Stimulated activated CD4-positive, alpha-beta T cell treated with anti-CD3 and anti-CD28 coated beads, Interleukin-2, amount 100 ng/mL, for 4 hours (primary cell): Measurements from ENCODE around the gene CLTCL1.
A peak's percentile ranks its signal among the peaks of the same experiment; 100 is the strongest.

Source experiments
- DNase-seq: peaks from one replicate; pipeline ENCODE4 v3.0.0-alpha.2; 2020; ENCODE audit warnings: low read depth

Gene CLTCL1

DNA sequence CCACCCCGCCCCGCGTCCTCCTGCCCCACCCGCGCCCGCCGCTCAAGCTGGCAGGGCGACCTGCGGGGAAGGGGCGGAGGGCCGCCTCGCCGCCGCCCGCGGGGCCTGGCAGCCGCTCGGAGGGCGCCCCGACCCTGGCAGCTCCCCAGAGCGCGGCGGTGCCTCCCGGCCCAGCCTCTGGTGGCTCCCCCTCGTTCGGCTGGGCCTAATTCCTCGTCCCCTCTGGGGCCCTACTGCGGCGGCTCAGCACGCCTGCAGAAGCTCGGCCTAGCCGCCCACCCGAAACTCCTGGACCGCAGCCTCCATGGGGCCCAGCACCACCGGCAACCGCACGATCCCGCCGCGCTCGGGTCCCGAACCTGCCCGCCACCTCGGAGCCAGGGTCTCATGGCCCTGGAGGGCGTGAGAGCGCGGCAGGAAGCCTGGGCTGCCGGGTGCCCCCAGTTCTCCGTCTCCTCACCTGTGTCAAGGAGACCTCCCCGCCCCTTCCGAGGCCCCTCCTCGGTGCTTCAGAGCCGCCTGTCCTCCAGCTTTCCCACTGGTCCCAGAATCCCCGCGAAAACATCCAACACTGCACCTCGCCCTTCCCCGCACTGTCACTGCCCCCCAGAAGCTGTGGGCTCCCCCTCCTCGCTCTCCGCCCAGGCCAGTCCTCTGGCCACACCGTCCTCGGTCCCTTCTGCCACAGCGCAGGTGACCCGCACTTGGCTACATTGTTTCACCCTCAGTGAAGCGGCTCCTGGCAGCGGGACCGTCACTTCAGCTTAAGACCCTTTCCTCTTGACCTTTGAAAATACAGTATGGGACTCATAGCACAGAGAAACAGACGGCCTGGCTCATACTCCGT lies 140.8 kb downstream of the CLTCL1 start:
- no peak for DNase-seq

DNA sequence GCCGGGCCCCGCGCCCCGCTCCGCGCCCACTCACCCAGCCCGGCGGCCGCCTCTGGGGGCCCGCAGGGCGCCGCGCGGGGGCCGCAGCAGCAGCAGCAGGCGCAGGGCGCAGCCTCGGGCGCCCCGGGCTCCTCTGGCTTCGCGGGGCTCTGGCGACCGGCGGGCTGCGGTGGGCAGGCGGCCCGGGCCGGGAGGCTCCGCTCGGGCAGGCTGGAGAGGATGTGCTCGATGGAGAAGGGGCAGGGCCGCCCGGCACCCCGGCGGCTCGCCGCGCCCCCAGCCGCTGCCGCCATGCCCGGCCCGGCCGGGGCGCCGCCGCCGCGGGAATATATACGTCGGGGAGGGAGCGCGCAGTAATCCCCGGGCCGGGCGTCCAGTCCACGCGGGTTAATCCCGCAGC lies 141.5 kb downstream of the CLTCL1 start, which contains the start of gene GSC2:
Gene GSC2 (minus strand): TSS at position 302 of the 400 bp plus-strand sequence. CDS start 9 bp downstream, at position 293.
- no peak for DNase-seq

DNA sequence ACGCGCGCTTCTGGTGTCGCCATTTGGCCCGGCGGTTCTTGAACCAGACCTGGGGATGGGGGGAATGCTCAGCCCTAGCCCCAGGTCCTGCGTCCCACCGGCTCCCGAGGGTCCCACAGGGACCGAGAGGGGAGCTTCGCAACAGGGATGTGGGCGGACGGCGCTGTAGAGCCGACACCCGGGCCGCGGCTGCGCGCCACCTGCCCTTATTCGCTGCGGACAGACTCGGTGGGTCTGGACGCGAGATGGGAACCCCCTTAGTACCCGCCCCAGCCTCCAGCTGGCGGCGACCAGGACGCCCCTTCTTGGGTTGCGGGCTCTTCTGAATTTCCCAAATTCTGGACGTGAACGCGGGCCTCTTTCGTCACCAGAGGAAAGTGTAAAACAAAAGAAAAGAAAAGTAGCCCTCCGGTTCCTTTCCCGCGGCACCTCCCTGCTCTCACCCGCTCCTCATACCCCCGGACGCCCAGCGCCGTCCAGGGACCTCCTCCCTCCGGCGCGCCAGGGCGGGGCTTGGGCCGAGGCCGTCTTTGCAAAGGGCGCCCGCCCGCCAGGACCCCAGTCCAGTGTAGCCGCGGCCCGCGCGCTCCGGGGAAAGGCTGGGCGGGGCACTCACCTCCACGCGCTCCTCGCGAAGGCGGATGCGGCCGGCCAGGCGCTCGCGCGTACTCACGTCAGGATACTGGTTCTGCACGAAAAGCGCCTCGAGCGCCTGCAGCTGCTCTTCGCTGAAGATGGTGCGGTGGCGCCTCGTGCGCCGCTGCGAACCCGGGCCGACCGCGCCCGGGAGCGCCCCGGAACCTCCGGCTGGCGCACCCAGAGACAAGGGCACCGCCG lies 142.3 kb downstream of the CLTCL1 start:
- peak; percentile 14 for DNase-seq

DNA sequence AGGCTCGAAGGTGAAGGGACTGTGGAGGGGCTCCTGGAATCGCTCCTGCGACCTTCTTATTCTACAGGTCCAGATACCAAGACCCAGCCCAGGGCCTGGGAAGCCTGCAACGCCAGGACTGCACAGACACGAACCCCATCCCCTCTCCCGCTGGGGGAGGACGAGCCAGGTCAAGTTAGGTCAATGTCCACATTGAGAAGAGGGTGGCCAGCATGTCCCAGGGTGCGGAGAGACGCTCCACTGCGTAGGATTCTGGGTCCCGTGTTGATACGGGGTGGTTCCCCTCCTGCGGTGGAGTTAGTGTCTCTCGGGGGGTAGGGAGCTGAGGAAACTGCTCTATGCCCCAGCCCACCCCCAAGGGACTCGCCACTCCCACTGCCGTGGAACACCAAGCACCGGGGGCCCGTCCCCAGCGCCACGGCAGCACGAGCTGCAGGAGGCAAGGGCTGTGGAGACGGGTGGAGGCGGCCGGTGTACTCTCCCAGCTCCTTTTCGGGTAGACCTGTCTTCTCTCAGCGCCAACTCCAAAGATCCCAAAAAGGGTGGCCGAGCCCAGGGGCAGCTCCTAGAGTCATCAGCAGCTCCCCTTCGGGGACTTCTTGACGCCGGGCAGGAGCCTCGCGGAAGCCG lies 143.0 kb downstream of the CLTCL1 start:
- DNase-seq = no peak

DNA sequence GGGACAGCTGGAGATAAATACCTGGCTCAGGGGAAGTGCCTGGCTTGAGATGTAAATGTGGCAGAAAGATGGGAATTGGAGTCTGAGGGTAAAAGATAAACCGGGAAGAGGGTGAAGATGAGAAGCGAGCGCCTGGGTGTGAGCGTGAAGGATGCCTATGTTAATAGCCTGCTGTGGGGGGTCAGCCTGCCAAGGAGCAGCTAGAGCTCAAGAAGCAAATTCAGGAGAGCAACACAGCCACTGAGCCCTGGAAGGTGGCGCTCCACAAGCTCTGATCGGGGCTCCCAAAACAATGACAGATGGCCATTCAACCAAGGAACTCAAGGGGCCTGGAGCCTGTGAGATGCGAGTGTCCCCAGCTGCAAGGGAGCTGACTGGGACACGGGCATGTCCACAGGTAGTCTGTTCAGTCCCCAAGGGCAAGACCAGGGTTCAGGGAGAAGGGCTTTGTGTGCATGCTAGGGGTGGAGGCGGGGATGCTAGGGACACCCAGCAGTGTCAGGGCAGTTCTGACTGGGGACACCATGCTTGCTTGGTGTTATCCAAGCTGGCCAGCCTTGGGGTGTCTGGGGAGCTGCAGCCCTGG lies 144.2 kb downstream of the CLTCL1 start:
- DNase-seq = no peak

DNA sequence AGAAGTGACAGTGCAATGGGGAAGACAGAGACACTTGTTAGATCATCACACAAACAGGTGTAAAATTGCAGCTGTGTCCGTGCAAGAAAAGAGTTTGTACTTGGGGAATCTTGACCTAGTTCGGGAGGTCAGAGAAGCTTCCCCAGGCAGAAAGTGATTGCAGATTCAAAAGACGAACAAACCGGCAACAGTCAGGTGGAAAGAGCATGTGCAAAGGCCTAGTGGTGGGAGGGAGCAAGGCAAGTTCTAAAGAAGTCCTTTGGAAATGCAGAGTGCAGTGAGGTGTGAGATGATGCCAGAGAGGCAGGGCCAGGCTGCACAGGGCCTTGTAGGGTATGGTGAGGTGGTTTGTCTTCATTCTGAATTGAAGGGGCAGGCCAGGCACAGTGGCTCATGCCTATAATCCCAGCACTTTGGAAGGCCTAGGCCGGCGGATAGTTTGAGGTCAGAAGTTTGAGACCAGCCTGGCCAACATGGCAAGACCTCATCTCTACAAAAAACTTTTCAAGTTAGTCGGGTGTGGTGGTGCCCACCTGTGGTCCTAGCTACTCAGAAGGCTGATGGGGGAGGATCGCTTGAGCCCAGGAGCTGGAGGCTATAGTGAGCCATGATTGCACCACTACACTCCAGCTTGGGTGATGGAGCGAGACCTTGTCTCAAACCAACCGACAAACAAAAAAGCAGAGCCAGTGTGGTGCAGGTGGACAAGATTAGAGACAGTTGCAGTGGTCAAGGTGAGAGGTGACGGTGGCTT lies 145.1 kb downstream of the CLTCL1 start:
- DNase-seq = no peak

DNA sequence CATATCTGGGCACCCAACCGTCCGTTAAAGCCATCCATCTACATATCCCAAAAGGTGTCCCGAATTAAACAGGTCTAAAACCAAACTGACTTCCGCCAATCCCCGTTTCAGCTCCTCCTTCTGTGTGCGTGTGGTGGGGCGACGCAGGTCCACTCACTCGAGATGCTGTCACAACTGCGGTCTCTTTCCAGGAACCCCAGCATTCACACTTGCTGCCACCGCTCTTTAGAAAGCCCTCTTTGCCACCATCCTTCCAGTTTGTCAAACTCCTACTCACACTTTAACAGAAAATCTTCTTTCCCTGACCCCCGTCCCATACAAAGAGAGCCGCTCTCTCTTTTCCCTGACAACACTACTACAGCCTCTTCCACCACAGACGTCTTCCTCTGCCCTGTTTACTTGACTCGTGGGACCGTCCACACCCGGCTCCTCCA lies 147.5 kb downstream of the CLTCL1 start:
- no peak for DNase-seq

DNA sequence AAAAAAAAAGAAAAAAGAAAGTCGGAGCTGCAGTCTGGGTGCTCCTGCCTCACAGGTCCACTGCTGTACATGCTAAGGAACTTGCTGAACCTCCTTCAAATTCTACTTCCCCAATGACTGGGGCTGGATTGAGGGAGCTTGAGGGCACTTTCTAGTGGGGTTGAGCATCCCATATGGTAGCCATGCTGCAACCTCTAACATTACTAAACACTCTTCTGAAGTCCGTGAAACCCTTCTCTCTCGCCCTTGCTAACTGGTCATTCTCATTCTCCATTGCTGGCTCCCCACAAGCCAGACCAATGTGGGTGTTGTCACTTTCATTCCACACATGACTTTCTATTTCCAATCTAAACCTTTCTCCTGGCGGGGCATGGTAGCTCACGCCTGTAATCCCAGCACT lies 148.3 kb downstream of the CLTCL1 start:
- DNase-seq = no peak

DNA sequence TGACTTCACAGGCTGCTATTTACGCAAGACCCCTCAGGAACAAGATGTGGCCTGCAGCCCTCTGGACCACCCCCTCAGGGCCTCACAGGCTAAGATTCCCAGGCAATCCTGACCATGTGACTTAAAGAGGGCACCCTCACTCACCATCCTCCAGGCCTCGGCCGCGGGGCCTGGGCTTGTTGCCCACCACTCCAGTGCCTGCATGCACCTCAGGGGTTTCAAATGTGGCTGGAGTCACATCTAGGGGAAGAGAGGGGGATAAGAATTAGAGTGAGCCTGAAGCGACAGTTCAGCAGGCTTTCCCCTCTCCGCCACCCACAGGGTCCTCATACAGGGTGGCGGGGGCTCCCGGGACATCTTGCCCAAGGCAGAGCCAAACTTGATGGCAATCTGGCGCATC lies 149.1 kb downstream of the CLTCL1 start:
- DNase-seq = no peak

DNA sequence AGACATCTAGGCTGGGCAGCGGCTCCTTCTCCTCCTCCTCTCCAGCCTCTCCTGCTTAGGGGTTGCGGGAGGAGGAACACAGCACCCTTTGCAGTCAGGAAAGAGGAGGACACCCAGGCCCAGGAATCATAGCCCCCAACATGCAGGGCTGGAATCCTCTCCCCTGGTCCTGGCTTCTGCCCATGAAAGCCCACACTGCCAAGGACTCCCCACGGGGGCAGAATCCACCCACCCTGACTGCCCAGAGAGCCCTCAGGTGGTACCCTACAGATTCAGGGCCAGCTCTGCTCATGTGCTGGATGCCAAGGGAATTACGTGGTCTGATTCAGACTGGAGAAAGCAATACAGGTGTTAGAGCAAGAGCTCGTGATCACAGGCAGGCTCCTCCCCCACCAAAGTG lies 151.5 kb downstream of the CLTCL1 start:
- no peak for DNase-seq

DNA sequence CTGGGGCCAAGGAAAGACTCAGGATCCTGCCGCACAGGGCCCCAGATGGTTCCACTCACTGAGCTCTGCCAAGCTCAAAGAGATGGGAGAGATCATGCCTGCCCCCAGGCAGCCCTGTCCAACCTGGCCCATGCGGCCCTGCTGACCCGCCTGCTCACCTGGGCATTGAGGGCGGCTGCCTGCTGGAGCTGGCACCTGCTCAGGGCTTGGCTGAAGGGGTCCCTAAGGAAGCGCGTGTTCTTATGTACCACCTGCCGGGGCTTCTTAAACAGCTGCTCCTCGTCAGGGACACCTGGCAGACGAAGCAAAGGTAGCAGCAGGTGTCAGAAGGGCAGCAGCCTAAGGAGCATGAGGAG lies 152.5 kb downstream of the CLTCL1 start:
- DNase-seq = no peak

DNA sequence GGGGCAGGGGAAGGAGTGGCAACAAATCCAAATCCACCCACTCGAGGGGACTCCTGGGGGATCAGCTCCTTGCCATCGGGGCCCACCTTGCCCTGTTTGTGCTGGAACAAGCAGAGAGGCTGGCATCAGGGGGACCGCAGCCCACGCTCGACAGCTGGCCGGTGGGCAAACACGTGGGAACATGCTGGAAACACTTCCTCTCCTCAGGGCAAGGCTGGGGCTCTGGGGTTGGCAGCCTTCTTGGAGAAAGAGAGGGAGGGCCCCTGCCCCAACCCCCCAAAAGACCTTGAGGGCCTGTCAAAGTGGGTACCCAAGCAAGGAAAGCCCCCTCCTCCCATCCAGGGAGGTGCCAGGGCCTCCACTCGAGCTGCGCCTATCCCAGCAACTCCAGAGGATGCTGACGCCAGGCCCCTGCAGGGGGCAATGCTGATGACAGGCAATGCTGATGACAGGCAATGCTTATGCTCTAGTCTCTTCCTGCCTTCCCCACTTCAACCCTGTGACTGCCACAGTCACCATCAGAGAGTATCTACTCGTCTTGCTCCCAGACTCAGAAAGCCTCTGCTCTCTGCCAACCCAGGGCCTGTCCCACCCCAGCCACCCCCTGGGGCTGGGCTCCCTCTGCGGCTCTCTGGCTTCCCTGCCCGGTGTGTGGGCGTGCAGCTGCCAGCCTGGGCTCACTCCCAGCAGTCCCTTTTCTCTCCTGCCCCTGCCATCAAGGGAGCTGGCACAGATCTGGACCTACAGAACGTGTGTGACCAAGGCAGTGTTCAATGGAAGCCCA lies 153.1 kb downstream of the CLTCL1 start:
- no peak for DNase-seq

DNA sequence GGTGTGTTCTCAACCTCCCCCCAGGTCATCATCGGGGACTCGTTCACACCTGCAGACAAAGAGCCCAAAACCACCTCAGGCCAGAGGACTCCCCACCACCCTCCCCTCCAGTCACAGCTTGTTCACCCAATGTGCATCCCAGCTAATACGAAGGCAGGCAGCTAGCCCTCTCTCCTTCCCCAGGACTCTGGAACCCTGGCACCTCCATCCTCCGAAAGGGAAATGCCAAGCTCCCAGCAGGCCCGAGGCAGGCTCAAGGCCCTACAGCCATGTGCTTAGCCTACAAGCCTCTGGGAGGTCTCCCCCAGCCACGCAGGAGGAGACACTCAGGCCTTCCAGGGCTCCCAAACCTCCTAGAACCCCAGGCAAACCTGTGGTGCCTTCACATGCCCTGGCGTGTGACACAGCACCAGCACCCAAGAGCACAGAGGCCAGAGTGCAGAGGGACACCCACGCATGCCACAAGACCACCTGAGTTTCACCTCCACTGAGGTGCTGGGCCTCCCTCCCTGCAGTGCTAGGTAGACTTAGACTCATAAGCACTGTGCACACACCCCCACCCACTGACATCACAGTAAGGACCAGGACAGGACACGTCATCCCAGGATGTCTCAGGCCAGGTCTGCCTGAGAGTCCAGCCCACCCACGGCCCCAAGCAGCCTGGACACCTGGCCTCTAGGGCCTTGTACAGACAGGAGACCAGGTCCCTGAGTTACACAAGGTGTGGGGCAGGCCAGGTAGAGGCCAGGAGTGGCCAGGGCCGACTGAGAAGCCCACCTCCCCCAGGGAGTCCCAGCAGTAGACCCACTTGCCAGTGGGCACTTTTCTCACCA lies 153.9 kb downstream of the CLTCL1 start:
- DNase-seq = no peak

DNA sequence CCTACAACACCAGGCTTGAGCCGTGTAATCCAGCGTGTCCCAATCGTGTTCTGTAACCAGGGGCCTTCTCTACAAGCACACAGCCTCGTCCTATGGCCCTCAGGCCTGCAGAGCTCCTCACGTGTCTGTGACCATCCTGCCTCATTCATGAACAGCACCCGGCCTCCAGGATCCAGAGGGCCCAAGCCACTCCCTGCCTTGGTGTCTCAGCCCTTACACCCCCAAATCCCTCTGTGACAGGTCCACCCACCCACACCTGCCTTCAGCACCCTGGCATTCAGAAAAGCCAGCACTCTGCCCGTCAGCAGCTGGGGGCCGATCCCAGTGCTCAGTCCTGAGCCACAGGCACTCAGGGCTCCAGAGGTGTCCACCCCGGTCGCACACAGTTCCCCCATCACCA lies 154.6 kb downstream of the CLTCL1 start:
- DNase-seq = no peak

DNA sequence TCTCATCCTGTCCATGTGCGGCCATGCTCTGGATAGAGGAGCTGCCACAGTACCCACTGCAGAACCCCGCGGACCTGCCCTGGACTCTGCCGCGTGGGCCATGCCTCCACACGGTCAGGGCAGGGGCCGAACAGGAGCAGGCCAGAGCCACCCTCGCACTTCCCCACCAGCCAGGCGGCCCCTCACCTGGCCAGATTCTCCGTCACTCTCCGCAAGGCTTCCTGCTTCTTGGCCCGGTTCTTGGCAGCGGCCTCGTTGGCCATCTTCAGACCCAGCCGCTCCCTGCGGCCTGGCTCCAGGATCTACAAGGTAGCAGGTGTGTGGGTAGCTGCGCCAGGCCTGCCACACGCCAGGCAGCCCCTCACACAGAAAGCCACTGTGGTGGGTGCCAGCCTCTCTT lies 156.6 kb downstream of the CLTCL1 start:
- DNase-seq = no peak

DNA sequence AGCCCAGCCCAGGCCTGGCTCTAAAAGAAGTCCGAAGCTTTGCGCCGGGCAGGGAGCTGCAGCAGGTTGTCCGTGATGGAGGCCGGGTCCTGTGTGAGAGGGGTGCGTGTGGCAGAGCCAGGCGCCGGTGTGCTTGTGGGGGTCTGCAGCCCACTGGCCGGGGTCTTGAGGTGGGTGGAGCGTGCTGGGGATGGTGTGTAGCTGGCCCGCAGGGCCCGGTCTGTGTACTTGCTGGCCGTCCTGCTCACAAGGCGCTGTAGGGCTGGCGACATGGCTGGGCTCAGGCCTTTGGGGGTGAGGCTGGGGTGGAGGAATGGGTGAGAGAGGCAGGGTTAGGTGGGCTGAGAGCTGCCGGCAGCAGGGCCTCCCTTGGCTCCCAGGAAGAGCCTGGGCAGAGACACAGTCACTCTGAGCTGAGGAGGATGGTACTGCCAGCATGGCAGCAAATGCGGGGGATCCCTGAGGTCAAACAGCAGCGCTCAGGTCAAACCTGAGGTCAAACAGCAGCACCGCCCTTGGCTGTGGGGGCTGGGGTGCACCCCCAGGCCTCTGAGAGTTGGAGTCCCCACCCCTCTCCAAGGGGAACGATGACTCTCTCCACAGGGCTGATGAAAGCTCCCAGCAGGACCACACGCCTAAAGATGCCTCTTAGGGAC lies 157.2 kb downstream of the CLTCL1 start:
- DNase-seq = no peak

DNA sequence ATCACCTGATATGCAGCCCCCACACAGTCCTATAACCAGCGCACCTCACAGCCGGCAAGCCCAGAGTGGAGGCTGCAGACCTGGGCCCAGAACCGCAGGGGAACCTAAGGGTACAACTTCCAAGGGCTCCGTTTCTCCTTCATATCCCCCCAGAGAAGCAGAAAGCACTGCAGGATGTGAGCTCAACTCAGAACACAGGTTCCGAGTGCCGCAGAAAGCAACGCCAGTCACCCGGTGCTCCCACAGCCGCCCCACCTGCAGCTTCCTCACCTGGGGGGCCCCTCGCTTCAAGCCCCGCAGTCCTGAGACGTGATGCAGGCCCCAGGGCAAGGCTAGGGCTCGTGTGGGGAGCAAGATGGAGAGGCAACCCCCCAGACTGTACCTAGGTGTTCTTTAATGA lies 158.0 kb downstream of the CLTCL1 start:
- DNase-seq = no peak

DNA sequence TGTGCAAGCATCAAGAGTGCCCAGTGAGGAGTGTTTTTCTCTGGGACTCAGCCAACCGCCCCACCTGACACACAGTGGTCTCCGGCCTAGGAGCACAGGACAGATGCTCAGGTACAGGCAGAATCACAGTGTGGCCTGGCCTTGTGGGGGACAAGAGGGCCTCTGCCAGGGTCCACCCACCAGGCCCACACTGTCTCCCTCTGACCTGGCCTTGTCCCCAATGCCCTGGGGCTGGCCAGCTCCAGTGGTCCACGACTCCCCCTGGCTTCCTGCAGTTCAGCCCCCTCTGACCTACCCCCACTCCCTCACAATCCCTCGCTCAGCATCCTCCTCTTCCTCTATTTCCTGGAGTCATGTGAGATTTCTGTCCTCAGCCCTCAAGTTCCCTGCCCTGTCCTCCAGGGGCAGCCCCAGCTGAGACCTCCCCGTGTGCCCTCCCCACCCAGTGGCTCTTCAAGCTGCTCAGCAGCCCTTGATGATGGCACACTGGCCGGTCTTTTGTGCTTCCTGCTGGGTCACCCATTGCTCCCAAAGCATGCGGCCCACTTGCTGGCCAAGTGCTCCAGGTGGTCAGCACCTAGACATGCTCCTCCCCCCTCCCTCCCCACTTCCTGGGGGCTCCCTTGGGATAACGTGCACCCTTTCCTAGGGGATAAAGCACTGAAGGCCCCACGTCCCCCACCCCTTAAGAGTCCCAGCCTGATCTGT lies 158.7 kb downstream of the CLTCL1 start:
- no peak for DNase-seq

DNA sequence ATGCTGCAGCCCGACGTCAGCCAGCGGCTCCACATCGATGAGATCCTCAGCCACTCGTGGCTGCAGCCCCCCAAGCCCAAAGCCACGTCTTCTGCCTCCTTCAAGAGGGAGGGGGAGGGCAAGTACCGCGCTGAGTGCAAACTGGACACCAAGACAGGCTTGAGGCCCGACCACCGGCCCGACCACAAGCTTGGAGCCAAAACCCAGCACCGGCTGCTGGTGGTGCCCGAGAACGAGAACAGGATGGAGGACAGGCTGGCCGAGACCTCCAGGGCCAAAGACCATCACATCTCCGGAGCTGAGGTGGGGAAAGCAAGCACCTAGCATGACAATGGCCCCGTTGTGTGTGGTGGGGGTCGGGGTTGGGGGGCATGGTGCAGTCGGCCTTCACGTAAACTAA lies 159.4 kb downstream of the CLTCL1 start:
- no peak for DNase-seq
